Gastrocnemius medialis (tissue), 4 donors: ENCODE data around the gene HIVEP3.

Source experiments
- CTCF ChIP-seq, 5 experiments: fragments of 450-650 bp in 3 of 5; fragments of 200-600 bp in 2 of 5; sonication (generic) in 2 of 5; IDR thresholded peaks in 4 of 5; conservative IDR thresholded peaks in 1 of 5; 1 replicate in 4 of 5; 2 replicates in 1 of 5; pipeline ENCODE4 v1.5.1; 2016 to 2019; ENCODE audit warnings: antibody characterized with exemption in 5 of 5, mild to moderate bottlenecking in 3 of 5, moderate library complexity in 3 of 5
- POLR2A ChIP-seq, 2 donors: fragments of 450-650 bp; IDR thresholded peaks; one replicate each; pipeline ENCODE4 v1.6.1; 2017; ENCODE audit warnings: antibody characterized with exemption in 2 of 2, mild to moderate bottlenecking in 2 of 2, moderate library complexity in 2 of 2

GRCh38 chr1:41495210-41495948 is 423.3 kb downstream of the HIVEP3 start:
- peak in 2 of 5 experiments; percentile 6 to 45 for TF ChIP-seq CTCF (IDR thresholded peaks at IDR 0.05 in 4 of 5, conservative IDR thresholded peaks at IDR 0.05 in 1 of 5)
- no peak for TF ChIP-seq POLR2A (IDR thresholded peaks at IDR 0.05)
